Measurements from ENCODE around the gene BICRA. TPM values are rescaled to one million over a fixed set of nuclear protein-coding genes. Genes with fewer than 3 reads are reported as not detected.
"Not testable (repeated sequence)": the region's sequence is repeated elsewhere in the genome, so short reads cannot be mapped to it uniquely, and the experiment has no call there.

Gene BICRA
- polyA plus RNA-seq, 1 donor (not counting 4 experiments of a cell fraction or from before 2014, with no cell fraction given), result 0.42 TPM

- Histone ChIP-seq H3K79me2 (ENCODE audit: control insufficient read depth, insufficient read depth, low read length) (peaks cover 48% of the 10 kb centered on the region), H3K9me1 (ENCODE audit: control insufficient read depth, extremely low read depth, insufficient read depth, low read length) (peaks cover 2% of the 10 kb centered on the region)
- TF ChIP-seq, protein P1, sequence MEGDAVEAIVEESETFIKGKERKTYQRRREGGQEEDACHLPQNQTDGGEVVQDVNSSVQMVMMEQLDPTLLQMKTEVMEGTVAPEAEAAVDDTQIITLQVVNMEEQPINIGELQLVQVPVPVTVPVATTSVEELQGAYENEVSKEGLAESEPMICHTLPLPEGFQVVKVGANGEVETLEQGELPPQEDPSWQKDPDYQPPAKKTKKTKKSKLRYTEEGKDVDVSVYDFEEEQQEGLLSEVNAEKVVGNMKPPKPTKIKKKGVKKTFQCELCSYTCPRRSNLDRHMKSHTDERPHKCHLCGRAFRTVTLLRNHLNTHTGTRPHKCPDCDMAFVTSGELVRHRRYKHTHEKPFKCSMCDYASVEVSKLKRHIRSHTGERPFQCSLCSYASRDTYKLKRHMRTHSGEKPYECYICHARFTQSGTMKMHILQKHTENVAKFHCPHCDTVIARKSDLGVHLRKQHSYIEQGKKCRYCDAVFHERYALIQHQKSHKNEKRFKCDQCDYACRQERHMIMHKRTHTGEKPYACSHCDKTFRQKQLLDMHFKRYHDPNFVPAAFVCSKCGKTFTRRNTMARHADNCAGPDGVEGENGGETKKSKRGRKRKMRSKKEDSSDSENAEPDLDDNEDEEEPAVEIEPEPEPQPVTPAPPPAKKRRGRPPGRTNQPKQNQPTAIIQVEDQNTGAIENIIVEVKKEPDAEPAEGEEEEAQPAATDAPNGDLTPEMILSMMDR (optimal IDR thresholded peaks at IDR 0.05 in 1 of 3, IDR thresholded peaks at IDR 0.05 in 1 of 3, conservative IDR thresholded peaks at IDR 0.05 in 1 of 3; ENCODE audit: extremely low read depth in 1 of 3, insufficient read depth in 2 of 3, low read length in 3 of 3), result no peak
- TF ChIP-seq EZH2 (IDR thresholded peaks at IDR 0.05; ENCODE audit: low read length), result no peak
Observed at GRCh38 chr19:47714339-47714738, 105.4 kb downstream of the BICRA start.

DNA sequence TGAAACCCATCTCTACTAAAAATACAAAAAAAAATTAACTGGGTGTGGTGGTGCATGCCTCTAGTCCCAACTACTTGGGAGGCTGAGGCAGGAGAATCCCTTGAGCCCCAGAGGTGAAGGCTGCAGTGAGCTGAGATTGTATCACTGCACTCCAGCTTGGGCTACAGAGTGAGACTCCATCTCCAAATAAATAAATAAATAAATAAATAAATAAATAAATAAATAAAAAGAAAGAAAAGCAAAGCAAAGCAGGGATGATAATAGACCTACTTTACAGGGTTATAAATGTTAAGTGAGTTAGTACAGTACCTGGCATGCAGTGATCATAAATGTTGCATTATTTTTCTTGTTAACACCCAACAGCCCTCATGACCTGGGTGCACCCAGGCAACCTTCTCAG is 105.9 kb downstream of the BICRA start:
- Histone ChIP-seq H3K4me2 (ENCODE audit: control insufficient read depth, extremely low read depth, insufficient read depth, low read depth, low read length) (peak overlapping the region; percentile 79), H3K79me2 (ENCODE audit: control insufficient read depth, insufficient read depth, low read length) (peaks cover 49% of the 10 kb centered on the region), H3K36me3 (ENCODE audit: control insufficient read depth in 2 of 2, extremely low read depth in 1 of 2, insufficient read depth in 2 of 2, low read length in 2 of 2) (peaks cover 15 to 26% of the 10 kb centered on the region in 2 experiments), H3K4me3 (ENCODE audit: control insufficient read depth in 2 of 3, extremely low read depth in 1 of 3, insufficient read depth in 2 of 3, low read depth in 1 of 3, low read length in 3 of 3) (peak overlapping the region; percentile 79 to 98 (median 90)), H3K4me1 (ENCODE audit: control insufficient read depth, extremely low read depth, insufficient read depth, low read length) (peaks cover 19% of the 10 kb centered on the region)
- H4K20me1 ChIP-seq (ENCODE audit: control insufficient read depth, extremely low read depth, insufficient read depth, low read length); H3K9ac ChIP-seq (ENCODE audit: control insufficient read depth, extremely low read depth, insufficient read depth, low read length); H3K9me1 ChIP-seq (ENCODE audit: control insufficient read depth, extremely low read depth, insufficient read depth, low read length); FAIRE-seq; H3K27ac ChIP-seq (ENCODE audit: control insufficient read depth, insufficient read depth, low read length); DNase-seq (ENCODE audit: low read depth, low spot score); H3K27me3 ChIP-seq (ENCODE audit: control insufficient read depth, extremely low read depth, insufficient read depth, low read length); dilution Hi-C loops (cut with MboI; ENCODE audit: extremely low pct_ligation_motif_present, low sequenced_read_pairs); H3K9me3 ChIP-seq (ENCODE audit: control insufficient read depth, low read depth, low read length); H2AFZ ChIP-seq (ENCODE audit: control insufficient read depth, low read length): not testable (repeated sequence)

More at GRCh38 chr19:47714339-47714738, 105.4 kb downstream of the BICRA start:
- peak overlapping the region; percentile 79 to 98 (median 90) for H3K4me3 ChIP-seq (ENCODE audit: control insufficient read depth in 2 of 3, extremely low read depth in 1 of 3, insufficient read depth in 2 of 3, low read depth in 1 of 3, low read length in 3 of 3)
- H3K36me3 ChIP-seq (ENCODE audit: control insufficient read depth in 2 of 2, extremely low read depth in 1 of 2, insufficient read depth in 2 of 2, low read length in 2 of 2), result peaks cover 14 to 26% of the 10 kb centered on the region in 2 experiments
- peaks cover 3% of the 10 kb centered on the region for H4K20me1 ChIP-seq (ENCODE audit: control insufficient read depth, extremely low read depth, insufficient read depth, low read length)
- peak overlapping the region; percentile 76 for H3K27ac ChIP-seq (ENCODE audit: control insufficient read depth, insufficient read depth, low read length)
- FAIRE-seq (no peak), DNase-seq (ENCODE audit: low read depth, low spot score) (no peak)
- H3K9ac ChIP-seq (ENCODE audit: control insufficient read depth, extremely low read depth, insufficient read depth, low read length), result peak overlapping the region; percentile 89
- H3K9me3 ChIP-seq (ENCODE audit: control insufficient read depth, low read depth, low read length), result no peaks in the 10 kb centered on the region
- peak overlapping the region; percentile 79 for H3K4me2 ChIP-seq (ENCODE audit: control insufficient read depth, extremely low read depth, insufficient read depth, low read depth, low read length)
- H2AFZ ChIP-seq (ENCODE audit: control insufficient read depth, low read length), result no peak overlapping the region
- peaks cover 15% of the 10 kb centered on the region for H3K4me1 ChIP-seq (ENCODE audit: control insufficient read depth, extremely low read depth, insufficient read depth, low read length)
- dilution Hi-C loops (cut with MboI; ENCODE audit: extremely low pct_ligation_motif_present, low sequenced_read_pairs), result no loop called here
- no peaks in the 10 kb centered on the region for H3K27me3 ChIP-seq (ENCODE audit: control insufficient read depth, extremely low read depth, insufficient read depth, low read length)

Measured in keratinocyte (primary cell).